Stimulated activated CD4-positive, alpha-beta T cell treated with anti-CD3 and anti-CD28 coated beads, Interleukin-12 subunit alpha, Interleukin-12 subunit beta, amount 100 ng/mL, for 48 hours (primary cell): ENCODE data around the gene PCDHB4.
"Not testable (repeated sequence)": the region's sequence is repeated elsewhere in the genome, so short reads cannot be mapped to it uniquely, and the experiment has no call there.

Experiments used
- DNase-seq, 3 donors: peaks; one replicate each; pipeline ENCODE4 v3.0.0-alpha.2; 2020; ENCODE audit warnings: low read depth in 2 of 3, low spot score in 1 of 3

Gene PCDHB4

DNA sequence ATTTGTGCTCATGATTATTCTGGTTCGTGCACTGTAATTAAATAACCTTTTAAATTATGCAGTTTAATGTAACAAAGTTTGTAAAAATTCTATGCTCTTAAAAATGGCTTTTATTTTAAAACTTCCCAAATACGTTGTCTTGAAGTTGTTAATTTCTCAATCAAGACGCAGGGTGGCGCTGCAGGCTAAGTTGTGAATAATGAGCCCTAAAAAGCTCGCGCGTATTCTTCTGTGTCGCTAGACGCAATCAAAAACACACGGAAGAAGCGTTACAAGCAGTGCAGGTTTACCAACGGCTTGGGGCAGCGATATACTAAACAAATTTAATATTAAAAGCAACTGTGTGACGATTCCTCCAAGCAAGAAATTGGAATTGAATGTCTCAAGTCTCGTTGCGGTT lies at the start of gene PCDHB4:
TSS of gene PCDHB4 (plus strand) at position 256 of the 400 bp plus-strand sequence. CDS start 181 bp downstream, outside the sequence.
- DNase-seq: peak in 1 of 3 donors; percentile 3

DNA sequence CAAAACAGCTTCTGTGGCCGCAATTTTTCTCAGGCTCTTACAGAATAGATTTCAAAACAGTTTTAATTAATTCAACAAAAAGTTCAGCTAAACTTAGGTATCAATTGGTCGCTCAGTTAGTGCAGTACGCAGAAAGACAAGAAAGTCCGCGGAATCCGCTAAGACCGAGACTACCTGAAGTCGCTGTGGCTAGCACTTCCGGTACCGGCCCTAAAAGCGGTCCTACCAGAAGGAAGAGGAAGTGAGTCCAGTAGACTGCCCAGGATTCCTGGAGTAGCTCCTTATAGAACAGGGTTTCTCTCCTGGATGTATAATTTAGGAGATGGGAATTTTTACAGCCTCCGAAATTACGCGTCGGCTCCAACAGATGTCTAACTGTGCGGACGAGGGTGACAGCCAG lies 43.8 kb upstream of the PCDHB4 start:
- DNase-seq: no peak

DNA sequence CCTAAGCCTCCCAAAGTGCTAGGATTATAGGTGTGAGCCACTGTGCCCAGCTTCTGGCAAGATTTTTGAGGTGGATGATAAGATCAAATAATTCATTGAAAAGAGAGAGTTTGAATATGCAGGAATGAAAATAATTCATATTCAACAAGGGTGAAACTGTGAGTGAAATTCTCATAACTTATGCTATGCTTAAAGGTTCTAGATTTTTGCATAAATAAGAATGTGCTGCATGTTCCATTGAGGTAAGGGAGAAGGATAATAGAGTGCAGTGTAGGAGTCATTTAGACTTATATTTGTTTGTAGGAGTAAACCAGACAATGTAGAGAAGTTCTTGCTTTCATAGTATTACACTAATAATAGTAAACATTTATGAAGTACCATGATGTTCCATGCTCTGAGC lies 39.4 kb upstream of the PCDHB4 start:
- no peak for DNase-seq

DNA sequence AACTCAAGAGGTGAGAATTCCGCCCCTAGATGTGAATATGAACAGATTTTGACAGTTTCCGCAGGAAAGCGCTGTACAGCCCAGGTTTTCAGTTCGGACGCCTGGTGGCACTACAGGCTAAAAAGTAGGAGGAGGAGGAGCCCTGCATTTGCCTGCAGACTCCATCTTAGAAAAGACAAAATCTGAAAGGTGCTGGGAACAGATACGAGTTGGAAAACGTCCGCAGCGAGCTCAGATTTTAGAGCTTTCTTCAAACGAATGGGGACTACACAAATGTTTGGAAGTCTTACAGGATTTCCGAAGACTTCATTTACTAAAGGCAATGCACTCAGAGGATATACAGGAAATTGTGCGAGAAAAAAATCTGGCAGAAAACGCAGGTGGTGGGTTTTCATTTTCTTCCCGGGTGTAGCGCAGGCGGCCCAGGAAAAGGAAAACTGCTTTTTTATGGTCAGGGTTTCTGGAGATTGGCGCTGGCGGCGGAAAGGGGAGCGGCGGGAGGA lies 37.1 kb upstream of the PCDHB4 start:
- DNase-seq: peak in 1 of 3 donors; percentile 5

DNA sequence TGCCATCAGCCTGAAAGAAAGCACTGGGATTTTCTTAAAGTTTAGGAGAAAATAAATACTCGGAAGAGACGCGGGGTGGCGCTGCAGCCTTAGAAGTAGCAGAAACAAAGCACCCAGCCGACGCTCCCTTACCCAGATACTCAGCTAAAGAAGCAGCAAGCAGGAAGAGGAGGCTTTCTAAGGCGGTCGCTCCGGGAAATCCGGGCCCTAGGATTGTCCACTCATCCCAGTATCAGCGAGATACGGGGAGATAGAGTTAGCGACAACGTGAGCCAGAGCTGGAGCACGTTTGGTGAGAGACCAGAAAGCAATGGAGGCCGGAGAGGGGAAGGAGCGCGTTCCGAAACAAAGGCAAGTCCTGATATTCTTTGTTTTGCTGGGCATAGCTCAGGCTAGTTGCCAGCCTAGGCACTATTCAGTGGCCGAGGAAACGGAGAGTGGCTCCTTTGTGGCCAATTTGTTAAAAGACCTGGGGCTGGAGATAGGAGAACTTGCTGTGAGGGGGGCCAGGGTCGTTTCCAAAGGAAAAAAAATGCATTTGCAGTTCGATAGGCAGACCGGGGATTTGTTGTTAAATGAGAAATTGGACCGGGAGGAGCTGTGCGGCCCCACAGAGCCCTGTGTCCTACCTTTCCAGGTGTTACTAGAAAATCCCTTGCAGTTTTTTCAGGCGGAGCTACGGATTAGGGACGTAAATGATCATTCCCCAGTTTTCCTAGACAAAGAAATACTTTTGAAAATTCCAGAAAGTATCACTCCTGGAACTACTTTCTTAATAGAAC lies 26.9 kb upstream of the PCDHB4 start, which contains the start of gene PCDHB2:
TSS of gene PCDHB2 (plus strand) at position 135 of the 782 bp plus-strand sequence. CDS start at position 311, 176 bp downstream.
- DNase-seq: no peak

DNA sequence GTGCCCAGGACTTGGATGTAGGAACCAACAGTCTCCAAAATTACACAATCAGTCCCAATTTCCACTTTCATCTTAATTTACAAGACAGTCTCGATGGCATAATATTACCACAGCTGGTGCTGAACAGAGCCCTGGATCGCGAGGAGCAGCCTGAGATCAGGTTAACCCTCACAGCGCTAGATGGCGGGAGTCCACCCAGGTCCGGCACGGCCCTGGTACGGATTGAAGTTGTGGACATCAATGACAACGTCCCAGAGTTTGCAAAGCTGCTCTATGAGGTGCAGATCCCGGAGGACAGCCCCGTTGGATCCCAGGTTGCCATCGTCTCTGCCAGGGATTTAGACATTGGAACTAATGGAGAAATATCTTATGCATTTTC lies 26.4 kb upstream of the PCDHB4 start:
- no peak for DNase-seq

DNA sequence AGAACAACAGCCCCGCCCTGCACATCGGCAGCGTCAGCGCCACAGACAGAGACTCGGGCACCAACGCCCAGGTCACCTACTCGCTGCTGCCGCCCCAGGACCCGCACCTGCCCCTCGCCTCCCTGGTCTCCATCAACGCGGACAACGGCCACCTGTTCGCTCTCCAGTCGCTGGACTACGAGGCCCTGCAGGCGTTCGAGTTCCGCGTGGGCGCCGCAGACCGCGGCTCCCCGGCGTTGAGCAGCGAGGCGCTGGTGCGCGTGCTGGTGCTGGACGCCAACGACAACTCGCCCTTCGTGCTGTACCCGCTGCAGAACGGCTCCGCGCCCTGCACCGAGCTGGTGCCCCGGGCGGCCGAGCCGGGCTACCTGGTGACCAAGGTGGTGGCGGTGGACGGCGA lies 25.4 kb upstream of the PCDHB4 start:
- not testable (repeated sequence) for DNase-seq

DNA sequence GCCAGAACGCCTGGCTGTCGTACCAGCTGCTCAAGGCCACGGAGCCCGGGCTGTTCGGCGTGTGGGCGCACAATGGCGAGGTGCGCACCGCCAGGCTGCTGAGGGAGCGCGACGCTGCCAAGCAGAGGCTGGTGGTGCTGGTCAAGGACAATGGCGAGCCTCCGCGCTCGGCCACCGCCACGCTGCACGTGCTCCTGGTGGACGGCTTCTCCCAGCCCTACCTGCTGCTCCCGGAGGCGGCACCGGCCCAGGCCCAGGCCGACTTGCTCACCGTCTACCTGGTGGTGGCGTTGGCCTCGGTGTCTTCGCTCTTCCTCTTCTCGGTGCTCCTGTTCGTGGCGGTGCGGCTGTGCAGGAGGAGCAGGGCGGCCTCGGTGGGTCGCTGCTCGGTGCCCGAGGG lies 25.0 kb upstream of the PCDHB4 start:
- DNase-seq: not testable (repeated sequence)

DNA sequence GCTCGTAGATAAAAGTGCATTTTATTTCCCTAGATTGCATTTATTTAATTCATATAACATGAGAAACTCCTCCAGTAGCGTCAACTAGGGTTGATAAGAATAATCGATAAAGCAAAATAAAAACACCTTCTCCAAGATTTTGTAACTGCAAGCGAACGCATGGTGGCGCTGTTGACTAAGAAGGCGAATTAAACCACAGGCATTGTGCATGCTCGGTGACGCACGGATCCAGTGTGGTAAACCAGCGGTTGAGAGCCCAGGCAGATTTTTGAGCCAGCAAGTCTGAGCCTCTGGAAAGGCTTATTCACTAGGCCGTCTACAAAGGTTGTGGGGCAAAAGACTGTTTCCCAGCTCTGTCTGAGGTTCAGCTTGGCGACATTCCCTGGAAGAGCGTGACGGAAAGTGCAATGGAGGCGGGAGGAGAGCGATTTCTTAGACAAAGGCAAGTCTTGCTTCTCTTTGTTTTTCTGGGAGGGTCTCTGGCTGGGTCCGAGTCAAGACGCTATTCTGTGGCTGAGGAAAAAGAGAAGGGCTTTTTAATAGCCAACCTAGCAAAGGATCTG lies 21.3 kb upstream of the PCDHB4 start, which contains the start of gene PCDHB3:
TSS of gene PCDHB3 (plus strand) at position 231 of the 563 bp plus-strand sequence. CDS start at position 408, 177 bp downstream.
- DNase-seq: peak in 2 of 3 donors; percentile 12 to 26

DNA sequence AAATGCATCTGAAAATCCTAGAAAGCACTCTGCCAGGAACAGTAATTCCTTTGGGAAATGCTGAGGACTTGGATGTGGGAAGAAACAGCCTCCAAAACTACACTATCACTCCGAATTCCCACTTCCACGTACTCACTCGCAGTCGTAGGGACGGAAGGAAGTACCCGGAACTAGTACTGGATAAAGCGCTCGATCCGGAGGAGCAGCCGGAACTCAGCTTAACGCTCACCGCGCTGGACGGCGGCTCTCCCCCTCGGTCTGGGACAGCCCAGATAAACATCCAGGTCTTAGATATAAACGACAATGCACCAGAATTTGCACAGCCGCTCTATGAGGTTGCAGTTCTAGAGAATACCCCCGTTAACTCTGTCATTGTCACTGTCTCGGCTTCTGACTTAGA lies 20.6 kb upstream of the PCDHB4 start:
- no peak for DNase-seq

DNA sequence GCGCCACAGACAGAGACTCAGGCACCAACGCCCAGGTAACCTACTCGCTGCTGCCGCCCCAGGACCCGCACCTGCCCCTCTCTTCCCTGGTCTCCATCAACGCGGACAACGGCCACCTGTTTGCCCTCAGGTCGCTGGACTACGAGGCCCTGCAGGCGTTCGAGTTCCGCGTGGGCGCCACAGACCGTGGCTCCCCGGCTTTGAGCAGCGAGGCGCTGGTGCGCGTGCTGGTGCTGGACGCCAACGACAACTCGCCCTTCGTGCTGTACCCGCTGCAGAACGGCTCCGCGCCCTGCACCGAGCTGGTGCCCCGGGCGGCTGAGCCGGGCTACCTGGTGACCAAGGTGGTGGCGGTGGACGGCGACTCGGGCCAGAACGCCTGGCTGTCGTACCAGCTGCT lies 19.5 kb upstream of the PCDHB4 start:
- not testable (repeated sequence) for DNase-seq

DNA sequence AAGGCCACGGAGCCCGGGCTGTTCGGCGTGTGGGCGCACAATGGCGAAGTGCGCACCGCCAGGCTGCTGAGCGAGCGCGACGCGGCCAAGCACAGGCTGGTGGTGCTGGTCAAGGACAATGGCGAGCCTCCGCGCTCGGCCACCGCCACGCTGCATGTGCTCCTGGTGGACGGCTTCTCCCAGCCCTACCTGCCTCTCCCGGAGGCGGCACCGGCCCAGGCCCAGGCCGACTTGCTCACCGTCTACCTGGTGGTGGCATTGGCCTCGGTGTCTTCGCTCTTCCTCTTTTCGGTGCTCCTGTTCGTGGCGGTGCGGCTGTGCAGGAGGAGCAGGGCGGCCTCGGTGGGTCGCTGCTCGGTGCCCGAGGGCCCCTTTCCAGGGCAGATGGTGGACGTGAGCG lies 19.1 kb upstream of the PCDHB4 start:
- DNase-seq: not testable (repeated sequence)

DNA sequence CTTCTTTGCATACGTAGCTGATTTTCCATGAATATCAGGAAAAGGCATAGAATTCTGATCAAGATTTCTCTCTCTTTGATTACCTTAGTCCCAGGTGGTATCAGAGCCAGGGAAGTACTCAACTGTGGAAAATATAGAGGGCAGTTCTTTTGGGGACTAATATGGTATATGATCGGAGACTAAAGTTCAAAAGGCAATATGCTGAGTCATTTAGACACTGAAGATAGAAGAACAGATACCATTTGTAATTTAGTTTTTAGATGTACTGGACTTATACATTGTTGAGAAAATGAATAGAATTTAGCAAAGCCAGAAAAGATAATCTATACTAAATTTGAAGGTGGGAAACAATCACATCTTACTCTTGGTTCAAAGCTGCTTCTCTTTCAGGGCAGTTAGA lies 16.3 kb upstream of the PCDHB4 start:
- no peak for DNase-seq

DNA sequence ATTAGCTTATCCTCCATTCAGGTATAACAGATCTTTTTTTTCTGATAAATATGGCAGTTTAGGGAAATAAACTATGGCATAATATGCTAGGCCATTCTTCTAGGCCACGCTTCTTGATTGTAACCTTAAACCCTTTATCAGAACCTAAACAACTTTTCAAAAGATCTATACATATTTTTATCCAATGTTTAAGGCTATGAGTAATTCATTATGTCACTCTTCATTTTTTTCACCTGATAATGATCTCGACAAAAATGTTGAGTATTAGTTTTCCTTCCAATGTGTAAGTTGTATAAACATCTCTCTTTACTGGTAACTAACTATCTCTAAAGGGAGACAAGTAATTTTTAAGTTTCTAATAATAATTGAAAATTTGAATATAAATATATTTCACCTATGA lies 2.4 kb upstream of the PCDHB4 start:
- DNase-seq: no peak

DNA sequence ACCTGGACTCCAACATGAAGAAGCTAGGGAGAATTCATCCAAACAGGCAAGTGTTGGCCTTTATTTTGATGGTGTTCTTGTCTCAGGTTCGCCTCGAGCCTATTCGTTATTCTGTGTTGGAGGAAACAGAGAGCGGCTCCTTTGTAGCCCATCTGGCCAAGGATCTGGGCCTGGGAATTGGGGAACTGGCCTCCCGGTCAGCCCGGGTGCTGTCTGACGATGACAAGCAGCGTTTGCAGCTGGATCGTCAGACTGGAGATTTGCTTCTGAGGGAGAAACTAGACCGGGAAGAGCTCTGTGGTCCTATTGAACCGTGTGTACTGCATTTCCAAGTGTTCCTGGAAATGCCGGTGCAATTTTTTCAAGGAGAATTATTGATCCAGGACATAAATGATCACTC lies 367 bp downstream of the PCDHB4 start:
- DNase-seq: no peak

DNA sequence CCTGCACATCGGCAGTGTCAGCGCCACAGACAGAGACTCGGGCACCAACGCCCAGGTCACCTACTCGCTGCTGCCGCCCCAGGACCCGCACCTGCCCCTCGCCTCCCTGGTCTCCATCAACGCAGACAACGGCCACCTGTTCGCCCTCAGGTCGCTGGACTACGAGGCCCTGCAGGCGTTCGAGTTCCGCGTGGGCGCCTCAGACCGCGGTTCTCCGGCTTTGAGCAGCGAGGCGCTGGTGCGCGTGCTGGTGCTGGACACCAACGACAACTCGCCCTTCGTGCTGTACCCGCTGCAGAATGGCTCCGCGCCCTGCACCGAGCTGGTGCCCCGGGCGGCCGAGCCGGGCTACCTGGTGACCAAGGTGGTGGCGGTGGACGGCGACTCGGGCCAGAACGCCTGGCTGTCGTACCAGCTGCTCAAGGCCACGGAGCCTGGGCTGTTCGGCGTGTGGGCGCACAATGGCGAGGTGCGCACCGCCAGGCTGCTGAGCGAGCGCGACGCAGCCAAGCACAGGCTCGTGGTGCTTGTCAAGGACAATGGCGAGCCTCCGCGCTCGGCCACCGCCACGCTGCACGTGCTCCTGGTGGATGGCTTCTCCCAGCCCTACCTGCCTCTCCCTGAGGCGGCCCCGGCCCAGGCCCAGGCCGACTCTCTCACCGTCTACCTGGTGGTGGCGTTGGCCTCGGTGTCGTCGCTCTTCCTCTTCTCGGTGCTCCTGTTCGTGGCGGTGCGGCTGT lies 1.9 kb downstream of the PCDHB4 start:
- not testable (repeated sequence) for DNase-seq

DNA sequence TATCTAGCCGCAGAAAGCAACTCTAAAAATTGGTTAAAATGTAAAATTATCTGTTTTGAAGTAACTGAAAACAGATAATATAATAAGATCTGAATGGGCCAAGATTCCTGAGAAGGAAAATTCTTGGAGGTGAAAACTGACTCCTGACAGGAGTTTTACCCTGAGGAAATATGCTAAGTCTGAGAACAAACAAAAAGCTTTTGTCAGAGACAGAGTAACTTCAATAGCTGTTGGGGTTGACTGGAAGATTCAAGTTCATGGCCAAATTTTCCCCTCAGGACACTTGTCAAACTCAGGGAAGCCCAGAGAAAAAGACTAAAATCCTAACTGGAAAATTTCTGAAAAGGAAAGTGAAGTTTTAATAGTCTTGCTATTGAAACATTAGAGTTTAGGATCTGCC lies 5.7 kb downstream of the PCDHB4 start:
- no peak for DNase-seq

DNA sequence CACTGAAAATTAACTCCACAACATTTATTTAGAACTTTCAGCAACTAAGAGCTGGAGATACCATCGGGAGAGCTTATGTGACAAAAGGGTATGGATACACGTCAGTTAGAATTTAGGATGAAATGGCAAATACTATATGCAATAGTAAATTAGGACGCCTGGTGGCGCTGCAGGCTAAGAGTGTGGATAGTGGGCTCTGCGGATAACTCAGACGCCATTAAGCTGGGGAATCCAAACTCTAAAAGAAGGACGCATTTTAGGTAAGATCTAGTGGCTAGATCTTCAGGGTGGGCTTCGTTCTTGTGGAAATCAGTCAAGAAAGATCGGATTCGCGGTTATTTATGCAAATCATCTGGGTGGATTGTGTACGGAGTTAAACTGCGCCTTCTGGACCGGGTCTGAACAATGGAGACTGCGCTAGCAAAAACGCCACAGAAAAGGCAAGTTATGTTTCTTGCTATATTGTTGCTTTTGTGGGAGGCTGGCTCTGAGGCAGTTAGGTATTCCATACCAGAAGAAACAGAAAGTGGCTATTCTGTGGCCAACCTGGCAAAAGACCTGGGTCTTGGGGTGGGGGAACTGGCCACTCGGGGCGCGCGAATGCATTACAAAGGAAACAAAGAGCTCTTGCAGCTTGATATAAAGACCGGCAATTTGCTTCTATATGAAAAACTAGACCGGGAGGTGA lies 13.6 kb downstream of the PCDHB4 start, which contains the start of gene PCDHB5:
TSS of gene PCDHB5 (plus strand) at position 177 of the 688 bp plus-strand sequence. CDS start at position 406, 229 bp downstream.
- DNase-seq: no peak

DNA sequence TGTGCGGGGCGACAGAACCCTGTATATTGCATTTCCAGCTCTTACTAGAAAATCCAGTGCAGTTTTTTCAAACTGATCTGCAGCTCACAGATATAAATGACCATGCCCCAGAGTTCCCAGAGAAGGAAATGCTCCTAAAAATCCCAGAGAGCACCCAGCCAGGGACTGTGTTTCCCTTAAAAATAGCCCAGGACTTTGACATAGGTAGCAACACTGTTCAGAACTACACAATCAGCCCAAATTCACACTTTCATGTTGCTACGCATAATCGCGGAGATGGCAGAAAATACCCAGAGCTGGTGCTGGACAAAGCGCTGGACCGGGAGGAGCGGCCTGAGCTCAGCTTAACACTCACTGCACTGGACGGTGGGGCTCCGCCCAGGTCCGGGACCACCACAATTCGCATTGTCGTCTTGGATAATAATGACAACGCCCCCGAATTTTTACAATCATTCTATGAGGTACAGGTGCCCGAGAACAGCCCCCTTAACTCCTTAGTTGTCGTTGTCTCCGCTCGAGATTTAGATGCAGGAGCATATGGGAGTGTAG lies 14.2 kb downstream of the PCDHB4 start:
- no peak for DNase-seq

DNA sequence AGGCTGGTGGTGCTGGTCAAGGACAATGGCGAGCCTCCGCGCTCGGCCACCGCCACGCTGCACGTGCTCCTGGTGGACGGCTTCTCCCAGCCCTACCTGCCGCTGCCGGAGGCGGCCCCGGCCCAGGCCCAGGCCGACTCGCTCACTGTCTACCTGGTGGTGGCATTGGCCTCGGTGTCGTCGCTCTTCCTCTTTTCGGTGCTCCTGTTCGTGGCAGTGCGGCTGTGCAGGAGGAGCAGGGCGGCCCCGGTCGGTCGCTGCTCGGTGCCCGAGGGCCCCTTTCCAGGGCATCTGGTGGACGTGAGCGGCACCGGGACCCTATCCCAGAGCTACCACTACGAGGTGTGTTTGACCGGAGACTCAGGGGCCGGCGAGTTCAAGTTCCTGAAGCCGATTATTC lies 15.7 kb downstream of the PCDHB4 start:
- DNase-seq: not testable (repeated sequence)

DNA sequence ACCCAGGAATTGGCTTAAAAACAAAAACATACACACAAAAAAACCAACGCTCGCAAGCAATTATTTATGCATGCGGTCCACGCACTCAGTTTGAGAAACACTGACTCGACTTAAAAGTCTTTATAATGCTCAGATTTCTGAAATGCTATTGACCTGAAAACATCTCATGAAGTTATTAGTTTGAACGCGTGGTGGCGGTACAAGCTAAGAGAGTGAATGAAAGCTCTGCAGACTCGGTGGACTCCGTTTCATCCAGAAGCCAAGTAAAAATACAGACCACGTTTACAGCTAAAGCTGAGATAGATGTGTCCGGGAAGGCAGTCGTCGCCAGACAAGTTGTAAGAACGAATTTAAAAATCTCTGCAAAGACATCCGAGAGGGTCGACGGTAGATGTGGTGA lies 28.2 kb downstream of the PCDHB4 start, which contains the start of gene PCDHB6:
TSS of gene PCDHB6 (plus strand) at position 246 of the 400 bp plus-strand sequence. CDS start 201 bp downstream, outside the sequence.
- DNase-seq: no peak
